Stimulated activated naive CD8-positive, alpha-beta T cell treated with anti-CD3 and anti-CD28 coated beads, Interleukin-15, amount 100 ng/mL, for 72 hours (primary cell): Measurements from ENCODE around the gene FAM149A.

Experiments used
- ATAC-seq: fragments of 150-1000 bp; cut with Tn5 transposase; 2 replicates; pipeline ENCODE4 v1.10.0; 2021; ENCODE audit warnings: mild to moderate bottlenecking, moderate library complexity
- DNase-seq, 2 donors: peaks; one replicate each; pipeline ENCODE4 v3.0.0; 2021 to 2022
- H3K27ac Mint-ChIP-seq, 2 donors: one replicate each; pipeline ENCODE4 v1.8.0; 2022; ENCODE audit warnings: mild to moderate bottlenecking in 2 of 2, mixed read lengths in 2 of 2, moderate library complexity in 2 of 2
- H3K27me3 Mint-ChIP-seq: one replicate; pipeline ENCODE4 v1.8.0; 2022; ENCODE audit warnings: mixed read lengths
- H3K4me1 Mint-ChIP-seq: one replicate; pipeline ENCODE4 v1.8.0; 2022; ENCODE audit warnings: mild to moderate bottlenecking, mixed read lengths
- H3K4me3 Mint-ChIP-seq, 2 donors: one replicate each; pipeline ENCODE4 v1.8.0; 2022; ENCODE audit warnings: mild to moderate bottlenecking in 2 of 2, mixed read lengths in 2 of 2, moderate library complexity in 1 of 2
- H3K9me3 Mint-ChIP-seq, 2 donors: one replicate each; pipeline ENCODE4 v1.8.0; 2022; ENCODE audit warnings: mixed read lengths in 2 of 2

Gene FAM149A

DNA sequence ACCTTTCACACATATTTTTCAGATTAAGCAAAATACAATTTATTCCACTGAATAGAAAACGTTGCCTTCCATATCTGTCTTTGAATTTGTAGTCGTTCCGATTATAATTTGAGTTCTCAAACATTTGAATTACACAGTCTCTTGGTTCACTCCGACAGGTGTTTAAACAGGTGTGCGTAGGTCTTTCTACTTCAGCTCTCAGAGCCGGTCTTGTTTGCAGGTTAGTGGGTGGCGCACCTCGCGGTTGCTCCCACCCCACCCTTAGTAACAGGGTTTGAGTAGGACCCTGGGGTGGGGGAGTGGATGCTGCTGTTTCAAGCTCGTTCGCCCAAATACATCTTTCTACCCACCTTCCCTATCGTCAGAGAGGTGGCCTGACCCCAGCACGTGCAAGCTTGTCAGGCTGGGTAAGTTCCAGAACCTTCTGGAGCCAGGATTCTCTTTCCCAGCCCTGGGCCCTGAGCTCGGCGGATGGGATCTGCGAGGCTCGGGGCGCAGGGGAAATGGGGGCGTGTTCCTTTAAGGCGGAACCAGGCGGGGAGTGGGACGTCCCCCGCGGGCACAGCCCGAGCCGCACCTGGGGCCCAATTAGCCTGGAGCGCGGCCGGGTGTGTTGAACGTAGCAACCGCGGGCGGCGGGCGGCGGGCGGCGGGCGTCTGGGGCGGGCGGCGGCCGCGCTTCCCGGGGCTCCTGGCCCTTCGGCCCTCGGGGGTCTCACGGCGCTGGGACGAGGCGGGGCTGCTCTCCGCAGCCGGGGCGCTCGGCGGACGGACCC lies at the start of gene FAM149A:
FAM149A (plus strand) TSS at position 591 of the 776 bp plus-strand sequence.
- Mint-ChIP-seq H3K9me3 (no peaks in the 10 kb centered on the region), H3K4me1 (peaks cover 8% of the 10 kb centered on the region), H3K27me3 (peaks cover 53% of the 10 kb centered on the region), H3K27ac (no peak within 1 kb of the TSS), H3K4me3 (peak within 1 kb of the TSS; percentile 63 to 77)
- ATAC-seq, result peak; percentile 81
- DNase-seq, result peak; percentile 31 to 40

DNA sequence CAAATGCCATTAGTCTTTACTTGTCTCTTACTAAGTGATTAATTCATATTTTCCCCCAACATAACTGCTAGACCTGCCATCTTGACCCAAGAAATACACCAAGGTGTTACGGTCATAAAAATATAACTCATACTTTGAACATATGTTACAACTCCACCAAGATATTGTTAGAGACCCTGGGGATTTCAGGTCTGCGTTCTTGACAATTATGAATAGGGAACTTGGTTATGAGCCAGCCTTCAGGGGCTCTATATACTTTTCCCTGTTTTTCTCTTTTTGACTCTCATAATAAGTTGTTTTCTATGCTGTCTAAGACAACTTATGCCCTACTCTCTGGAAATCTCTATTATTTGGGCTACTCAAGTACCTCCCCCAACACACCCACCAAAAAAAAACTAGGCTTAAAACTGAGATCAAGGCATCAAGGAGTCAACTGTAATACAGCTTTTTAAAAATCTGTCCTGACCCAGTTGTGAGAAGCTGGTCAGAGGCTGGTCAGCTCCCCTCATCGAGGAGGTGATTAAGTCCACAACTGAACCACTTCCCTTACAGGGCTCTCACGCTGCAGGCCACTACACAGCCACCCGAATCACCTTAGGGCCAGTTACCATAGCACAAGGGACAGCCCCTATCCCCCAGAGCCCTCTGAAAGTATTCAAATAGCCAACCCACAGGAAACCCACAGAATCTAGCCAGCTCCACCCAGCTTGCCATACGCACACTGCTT lies 46.1 kb upstream of the FAM149A start:
- DNase-seq, result peak in 1 of 2 donors; percentile 15
- Mint-ChIP-seq H3K4me3 (no peak overlapping the region), H3K4me1 (peaks cover 10% of the 10 kb centered on the region), H3K27ac (peak overlapping the region; percentile 35 to 53), H3K27me3 (peaks cover 24% of the 10 kb centered on the region), H3K9me3 (peaks cover 8% of the 10 kb centered on the region in 2 donors)
- peak; percentile 78 for ATAC-seq

DNA sequence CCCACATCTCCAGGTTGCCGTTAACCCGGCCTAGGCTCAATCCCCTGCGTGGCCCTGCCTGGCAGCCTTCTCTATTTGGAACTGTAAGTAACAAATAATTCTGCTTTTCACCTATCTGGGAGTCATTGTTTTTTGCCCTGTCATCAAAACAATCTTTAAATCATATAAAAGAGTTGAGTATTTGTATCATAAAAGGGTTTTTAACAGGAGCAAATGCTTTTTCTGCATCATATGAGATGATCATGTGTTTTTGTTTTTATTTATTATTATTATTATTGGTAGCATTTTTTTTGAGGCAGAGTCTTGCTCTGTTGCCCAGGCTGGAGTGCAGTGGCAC lies 45.6 kb upstream of the FAM149A start:
- H3K27ac Mint-ChIP-seq, result no peak overlapping the region
- ATAC-seq, result no peak
- peaks cover 8% of the 10 kb centered on the region in 2 donors for H3K9me3 Mint-ChIP-seq
- DNase-seq, result no peak
- H3K4me1 Mint-ChIP-seq, result peaks cover 10% of the 10 kb centered on the region
- peaks cover 29% of the 10 kb centered on the region for H3K27me3 Mint-ChIP-seq
- no peak overlapping the region for H3K4me3 Mint-ChIP-seq

DNA sequence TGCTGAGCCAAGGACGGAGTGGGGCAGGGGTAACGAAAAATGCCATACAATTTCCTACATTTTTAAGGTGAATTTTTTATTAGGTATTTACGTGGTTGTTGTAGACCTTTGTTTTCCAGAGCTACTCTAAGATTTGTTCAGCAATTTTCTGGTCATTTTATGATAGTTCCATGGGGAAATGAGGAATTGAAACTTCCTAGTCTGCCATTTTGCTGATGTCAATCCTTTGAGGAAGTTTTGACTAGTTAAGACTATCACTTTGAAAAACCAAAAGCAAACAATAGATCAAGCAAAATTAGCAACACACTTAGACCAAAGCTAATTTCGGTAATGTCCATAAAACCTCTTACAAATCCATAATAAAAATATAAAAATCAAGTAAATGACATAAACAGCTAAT lies 42.6 kb upstream of the FAM149A start:
- ATAC-seq, result no peak
- DNase-seq, result no peak
- Mint-ChIP-seq H3K9me3 (peaks cover 8% of the 10 kb centered on the region in 2 donors), H3K27me3 (peaks cover 42% of the 10 kb centered on the region), H3K4me1 (peaks cover 10% of the 10 kb centered on the region), H3K4me3 (no peak overlapping the region), H3K27ac (no peak overlapping the region)

DNA sequence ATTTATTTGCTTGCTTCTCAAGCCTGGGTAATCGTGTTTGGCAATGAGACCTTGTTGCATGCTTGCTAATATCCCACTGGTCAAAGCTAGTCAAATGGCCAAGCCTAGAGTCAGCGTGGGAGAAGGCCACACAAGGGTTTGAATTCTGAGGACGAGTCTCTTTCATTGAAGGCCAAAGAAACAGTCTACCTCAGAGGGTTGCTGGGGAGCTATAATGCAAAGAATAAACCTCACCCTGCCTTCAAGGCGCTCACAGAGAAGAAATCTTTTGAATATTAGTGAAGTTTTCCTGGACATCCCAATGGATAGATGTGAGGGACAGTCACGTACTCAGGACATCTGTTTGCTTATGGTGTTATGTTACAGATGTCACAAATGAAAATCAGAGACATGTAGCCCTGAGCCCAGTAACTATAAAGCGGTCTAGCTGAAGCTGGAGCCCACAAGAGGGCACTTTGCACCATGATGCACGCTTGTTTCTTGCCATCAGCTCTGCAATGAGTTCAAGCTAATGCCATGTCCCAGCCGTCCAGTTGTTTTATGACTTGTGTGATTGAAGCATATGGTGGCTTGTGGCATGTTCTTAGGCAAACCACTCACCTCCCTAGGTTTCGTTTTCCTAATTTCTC lies 36.6 kb upstream of the FAM149A start:
- Mint-ChIP-seq H3K27ac (no peak overlapping the region), H3K4me1 (peaks cover 18% of the 10 kb centered on the region), H3K27me3 (peaks cover 28% of the 10 kb centered on the region), H3K9me3 (no peaks in the 10 kb centered on the region), H3K4me3 (peak overlapping the region in 1 of 2 donors; percentile 63)
- DNase-seq, result peak; percentile 17 to 20
- peak; percentile 82 for ATAC-seq

DNA sequence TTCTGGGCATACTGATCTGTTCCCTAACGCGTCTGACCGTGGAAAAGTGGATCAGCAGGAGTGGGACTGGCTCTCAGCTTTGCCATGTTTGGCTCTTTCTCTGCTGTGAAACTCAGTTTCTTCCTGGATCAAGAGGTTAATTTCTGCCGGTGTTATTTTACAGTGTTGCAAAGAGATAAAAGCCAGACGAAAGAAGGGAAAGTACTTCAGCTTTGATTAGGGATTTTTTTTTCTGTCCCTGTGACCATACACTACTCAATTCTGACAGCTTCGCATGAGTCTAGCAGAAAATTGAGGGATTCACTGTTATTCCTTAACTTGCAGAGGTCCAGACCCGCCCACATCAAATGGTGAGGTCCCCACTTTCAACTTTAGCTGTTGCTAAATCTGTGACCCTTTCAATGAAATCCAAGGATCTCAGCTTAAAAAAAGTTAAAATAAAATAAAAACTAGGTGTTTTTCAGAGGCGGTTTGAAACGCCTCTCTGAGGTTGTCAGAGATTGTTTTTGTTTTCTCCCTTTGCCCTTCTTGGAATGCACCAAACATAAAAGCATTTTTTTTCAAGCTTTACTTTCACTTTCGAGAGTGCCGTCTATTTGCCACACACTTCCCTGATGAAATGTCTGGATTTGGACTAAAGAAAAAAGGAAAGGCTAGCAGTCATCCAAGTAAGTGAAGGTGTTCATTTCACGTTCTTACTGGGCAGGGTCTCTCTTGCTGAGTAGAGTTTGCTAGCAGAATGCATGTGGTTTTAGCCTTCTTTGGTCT lies 35.7 kb upstream of the FAM149A start, which contains the start of gene TLR3:
TLR3 (plus strand) TSS at position 576 of the 768 bp plus-strand sequence. CDS start 7,464 bp downstream, outside the sequence.
- peaks cover 18% of the 10 kb centered on the region for H3K4me1 Mint-ChIP-seq
- peak within 1 kb of the TSS; percentile 63 to 71 for H3K4me3 Mint-ChIP-seq
- DNase-seq (no peak), ATAC-seq (peak; percentile 56)
- peaks cover 23% of the 10 kb centered on the region for H3K27me3 Mint-ChIP-seq
- H3K27ac Mint-ChIP-seq, result peak within 1 kb of the TSS in 1 of 2 donors; percentile 75
- H3K9me3 Mint-ChIP-seq, result no peaks in the 10 kb centered on the region

DNA sequence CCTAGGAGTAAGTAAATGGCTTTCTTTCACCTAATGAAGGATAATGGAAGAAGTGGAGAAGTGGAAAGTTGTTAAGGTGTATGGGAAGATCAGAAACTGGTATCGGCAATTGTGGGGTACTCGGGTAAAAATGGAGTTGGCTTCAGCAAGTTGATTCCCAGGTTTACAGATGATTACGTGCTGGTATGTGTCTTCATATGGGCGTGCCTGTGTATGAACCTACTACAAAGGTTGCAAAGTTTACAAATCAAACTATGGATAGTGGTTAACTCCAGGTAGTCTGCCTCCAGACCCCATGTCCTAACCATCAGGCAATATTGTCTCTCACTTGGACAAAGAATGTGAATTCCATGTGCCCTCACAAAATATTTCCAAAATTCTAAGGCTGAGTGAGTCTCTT lies 34.8 kb upstream of the FAM149A start:
- DNase-seq (no peak), ATAC-seq (no peak)
- Mint-ChIP-seq H3K4me1 (peaks cover 18% of the 10 kb centered on the region), H3K27ac (no peak overlapping the region), H3K27me3 (peaks cover 19% of the 10 kb centered on the region), H3K4me3 (no peak overlapping the region), H3K9me3 (no peaks in the 10 kb centered on the region)

DNA sequence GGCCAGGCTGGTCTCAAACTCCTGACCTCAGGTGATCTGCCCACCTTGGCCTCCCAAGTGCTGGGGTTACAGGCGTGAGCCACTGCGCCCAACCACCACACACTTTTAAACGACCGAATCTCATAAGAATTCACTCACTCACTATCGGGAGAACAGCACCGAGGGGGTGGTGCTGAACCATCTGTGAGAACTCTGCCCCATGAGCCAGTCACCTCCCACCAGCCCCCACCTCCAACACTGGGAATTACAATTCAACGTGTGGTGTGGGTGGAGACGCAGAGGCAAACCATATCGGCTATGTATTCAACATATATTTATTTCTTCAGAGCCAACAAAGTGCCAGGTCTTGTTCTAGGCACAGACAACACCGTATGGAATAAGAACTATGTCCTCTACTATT lies 32.0 kb upstream of the FAM149A start:
- H3K27ac Mint-ChIP-seq, result peak overlapping the region in 1 of 2 donors; percentile 66
- no peaks in the 10 kb centered on the region for H3K9me3 Mint-ChIP-seq
- no peak overlapping the region for H3K4me3 Mint-ChIP-seq
- ATAC-seq, result no peak
- peaks cover 18% of the 10 kb centered on the region for H3K4me1 Mint-ChIP-seq
- peaks cover 2% of the 10 kb centered on the region for H3K27me3 Mint-ChIP-seq
- DNase-seq, result no peak

DNA sequence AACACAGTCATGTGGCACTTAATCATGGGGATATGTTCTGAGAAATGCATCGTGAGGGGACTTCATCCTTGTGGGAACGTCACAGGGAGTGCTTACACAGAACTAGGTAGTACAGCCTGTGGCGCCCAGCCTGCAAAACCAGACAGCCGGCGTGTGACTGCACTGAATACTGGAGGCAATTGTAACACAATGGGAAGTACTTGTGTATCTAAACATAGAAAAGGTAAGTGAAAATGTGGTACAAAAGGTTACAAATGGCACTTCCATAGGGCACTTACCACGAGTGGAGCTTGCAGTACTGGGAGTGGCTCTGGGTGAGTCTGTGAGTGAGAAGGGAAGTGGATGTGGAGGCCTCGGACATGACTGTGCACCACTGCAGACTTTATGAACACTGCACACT lies 30.3 kb upstream of the FAM149A start:
- H3K9me3 Mint-ChIP-seq, result no peaks in the 10 kb centered on the region
- ATAC-seq (no peak), DNase-seq (no peak)
- H3K4me3 Mint-ChIP-seq, result no peak overlapping the region
- no peak overlapping the region for H3K27ac Mint-ChIP-seq
- H3K4me1 Mint-ChIP-seq, result peaks cover 7% of the 10 kb centered on the region
- peaks cover 6% of the 10 kb centered on the region for H3K27me3 Mint-ChIP-seq

DNA sequence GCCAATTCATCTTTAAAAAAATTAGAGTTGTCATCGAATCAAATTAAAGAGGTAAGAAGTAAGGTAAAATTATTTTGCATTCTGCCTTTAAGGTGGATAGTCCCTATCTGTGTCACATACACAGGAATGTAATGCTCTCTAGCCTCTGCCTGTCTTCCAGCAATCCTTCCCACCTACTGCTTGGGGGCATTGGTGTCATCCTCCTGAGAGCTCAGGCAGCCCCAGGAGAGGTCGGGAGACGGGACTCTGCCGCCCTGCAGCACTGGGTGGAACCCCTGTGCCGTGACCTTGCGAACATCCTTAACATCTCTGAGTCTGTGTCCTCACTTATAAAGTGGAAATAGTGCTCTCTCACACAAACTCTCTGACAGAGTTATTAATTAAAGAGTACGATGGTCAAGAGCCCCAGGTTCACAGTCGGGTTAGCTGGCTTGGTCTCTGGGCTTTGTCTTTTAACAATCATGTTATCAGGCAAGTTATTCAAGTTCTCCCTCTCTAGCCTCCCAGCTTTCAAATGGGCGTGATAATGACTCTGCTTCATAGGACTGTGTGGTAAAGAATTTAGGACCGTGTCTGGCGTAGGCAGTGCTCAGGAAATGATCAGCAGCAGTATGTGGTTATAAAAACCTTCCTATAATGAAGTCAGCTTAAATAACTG lies 25.4 kb upstream of the FAM149A start:
- DNase-seq (no peak), ATAC-seq (peak; percentile 20)
- Mint-ChIP-seq H3K27me3 (peaks cover 12% of the 10 kb centered on the region), H3K4me3 (no peak overlapping the region), H3K27ac (peak overlapping the region in 1 of 2 donors; percentile 64), H3K9me3 (no peaks in the 10 kb centered on the region), H3K4me1 (no peaks in the 10 kb centered on the region)

DNA sequence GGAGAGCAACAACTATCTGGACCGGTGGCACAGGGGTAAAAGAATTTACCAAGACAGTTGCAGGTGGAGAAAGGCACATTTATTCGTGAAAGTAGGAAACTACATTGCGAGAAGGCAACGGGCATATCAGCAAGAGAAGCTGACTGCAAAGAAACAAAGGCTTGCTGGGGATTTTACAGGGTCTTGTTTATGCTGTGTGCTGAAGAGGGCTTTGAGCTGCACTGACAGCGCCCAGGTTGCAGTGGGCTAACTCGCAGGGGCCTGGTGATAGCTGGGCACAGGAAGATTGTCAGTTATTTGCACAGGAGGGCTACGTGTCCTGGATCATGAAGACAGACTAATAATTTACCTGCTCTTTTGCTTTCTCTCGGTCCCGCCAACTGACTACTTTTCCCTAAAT lies 24.8 kb upstream of the FAM149A start:
- no peak for DNase-seq
- Mint-ChIP-seq H3K27me3 (peaks cover 12% of the 10 kb centered on the region), H3K9me3 (no peaks in the 10 kb centered on the region), H3K4me3 (no peak overlapping the region), H3K27ac (peak overlapping the region in 1 of 2 donors; percentile 64), H3K4me1 (no peaks in the 10 kb centered on the region)
- no peak for ATAC-seq

DNA sequence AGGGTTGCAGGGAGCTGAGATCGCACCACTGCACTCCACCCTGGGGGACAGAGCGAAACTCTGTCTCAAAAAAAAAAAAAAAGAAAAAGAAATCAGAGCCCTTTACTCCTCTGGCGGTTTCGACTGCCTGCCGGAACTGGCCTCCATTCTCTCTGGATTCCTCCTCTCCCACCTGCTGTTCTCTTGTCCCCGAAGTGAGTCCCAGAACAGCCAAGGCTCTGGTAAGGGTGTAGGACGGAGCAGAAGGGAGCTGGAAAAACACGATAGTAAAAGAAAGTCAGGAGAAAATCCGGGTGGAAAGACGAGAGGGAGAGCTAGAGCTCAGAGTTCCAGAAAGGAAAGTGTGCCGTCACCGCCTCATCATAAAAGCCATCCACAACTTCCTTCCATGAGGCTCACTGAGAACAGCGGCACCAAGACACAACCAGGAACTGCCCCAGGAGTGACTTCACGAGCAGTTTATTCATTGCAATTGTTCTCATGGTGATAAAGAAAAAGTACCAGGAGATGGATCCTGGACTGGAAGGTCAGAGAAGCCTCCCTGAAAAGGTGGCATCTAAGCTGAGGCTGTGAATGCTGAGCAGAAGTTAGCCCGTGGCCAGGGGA lies 23.2 kb upstream of the FAM149A start:
- Mint-ChIP-seq H3K27me3 (peaks cover 12% of the 10 kb centered on the region), H3K4me1 (no peaks in the 10 kb centered on the region), H3K9me3 (no peaks in the 10 kb centered on the region), H3K27ac (no peak overlapping the region), H3K4me3 (no peak overlapping the region)
- ATAC-seq (no peak), DNase-seq (no peak)

DNA sequence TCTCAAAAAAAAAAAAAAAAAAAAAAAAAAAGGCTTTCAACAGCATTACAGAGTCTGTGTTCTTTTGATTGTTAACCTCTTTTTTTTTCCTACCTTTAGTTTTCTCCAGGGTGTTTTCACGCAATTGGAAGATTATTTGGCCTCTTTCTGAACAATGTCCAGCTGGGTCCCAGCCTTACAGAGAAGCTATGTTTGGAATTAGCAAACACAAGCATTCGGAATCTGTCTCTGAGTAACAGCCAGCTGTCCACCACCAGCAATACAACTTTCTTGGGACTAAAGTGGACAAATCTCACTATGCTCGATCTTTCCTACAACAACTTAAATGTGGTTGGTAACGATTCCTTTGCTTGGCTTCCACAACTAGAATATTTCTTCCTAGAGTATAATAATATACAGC lies 22.3 kb upstream of the FAM149A start:
- H3K4me3 Mint-ChIP-seq, result no peak overlapping the region
- no peaks in the 10 kb centered on the region for H3K4me1 Mint-ChIP-seq
- DNase-seq (no peak), ATAC-seq (no peak)
- H3K9me3 Mint-ChIP-seq, result no peaks in the 10 kb centered on the region
- H3K27me3 Mint-ChIP-seq, result peaks cover 13% of the 10 kb centered on the region
- H3K27ac Mint-ChIP-seq, result no peak overlapping the region

DNA sequence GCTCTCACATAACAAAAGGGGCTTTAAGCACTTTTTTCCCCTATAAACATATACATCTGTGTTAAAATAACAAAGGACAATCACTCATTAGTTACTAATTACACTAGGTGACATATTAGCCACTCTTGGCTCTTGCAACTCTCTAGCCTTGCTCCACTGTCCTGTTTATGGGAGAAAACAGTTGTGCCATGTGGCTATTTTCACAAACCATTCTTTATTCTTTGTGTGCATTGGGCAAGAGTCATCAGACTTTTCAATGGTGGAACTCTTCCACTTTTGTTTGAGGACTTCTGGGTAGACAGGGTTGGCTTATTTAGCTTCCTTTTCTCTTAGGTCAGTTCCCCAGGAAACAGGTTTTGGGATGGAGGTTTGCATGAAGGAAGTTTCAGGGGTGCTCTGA lies 16.0 kb upstream of the FAM149A start:
- Mint-ChIP-seq H3K9me3 (no peaks in the 10 kb centered on the region), H3K4me1 (no peaks in the 10 kb centered on the region), H3K27me3 (peaks cover 23% of the 10 kb centered on the region), H3K27ac (no peak overlapping the region), H3K4me3 (no peak overlapping the region)
- ATAC-seq, result no peak
- no peak for DNase-seq
